ENCODE measurements around the gene ELP5.
"Not testable (repeated sequence)": the region's sequence is repeated elsewhere in the genome, so short reads cannot be mapped to it uniquely, and the experiment has no call there.

Gene ELP5

GRCh38 chr17:7242717-7243452 is 9.1 kb upstream of the ELP5 start:
- peak; percentile 97 for DNase-seq (ENCODE audit: low read depth)
- H3K4me3 ChIP-seq (ENCODE audit: low read length), result peak overlapping the region; percentile 100
- no peak for TF ChIP-seq CTCF (conservative IDR thresholded peaks at IDR 0.05; ENCODE audit: low read length)

DNA sequence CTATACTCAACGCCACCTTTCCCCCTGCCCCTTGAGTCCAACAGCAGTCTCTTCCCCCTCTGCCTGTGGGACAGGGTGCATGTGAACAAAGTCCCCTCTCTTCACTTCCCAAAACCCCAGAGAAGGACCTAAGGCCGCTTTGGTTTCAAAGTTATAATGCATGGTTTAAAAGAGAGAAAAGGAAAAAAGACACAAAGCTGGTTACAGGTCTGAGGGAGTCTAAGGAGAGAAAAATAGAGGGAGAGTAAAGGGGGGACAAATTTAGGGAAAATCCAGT is 8.6 kb upstream of the ELP5 start:
- peak overlapping the region; percentile 100 for H3K4me3 ChIP-seq (ENCODE audit: low read length)
- no peak for DNase-seq (ENCODE audit: low read depth)
- no peak for TF ChIP-seq CTCF (conservative IDR thresholded peaks at IDR 0.05; ENCODE audit: low read length)

DNA sequence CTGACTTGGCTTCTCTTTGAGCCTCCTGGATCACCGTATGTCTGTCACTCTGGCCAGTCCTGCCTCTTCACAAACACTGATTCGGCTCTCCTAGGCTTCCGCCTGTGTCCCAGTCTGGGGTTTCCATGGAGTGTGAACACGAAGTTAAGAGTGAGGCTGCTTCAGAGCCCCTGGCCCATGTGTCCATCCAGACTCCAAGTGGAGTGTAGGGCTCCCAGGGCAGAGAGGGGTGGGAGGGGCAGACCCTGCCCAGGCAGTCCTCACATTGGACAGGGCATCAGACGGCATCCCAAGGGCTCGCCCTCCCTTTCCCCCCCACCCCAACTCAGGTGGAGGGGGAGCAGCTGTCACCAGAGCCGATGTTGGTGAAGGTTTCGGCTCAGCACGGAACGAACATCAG is 8.2 kb upstream of the ELP5 start:
- not testable (repeated sequence) for H3K4me3 ChIP-seq (ENCODE audit: low read length); DNase-seq (ENCODE audit: low read depth)

GRCh38 chr17:7246779-7247178 is 5.2 kb upstream of the ELP5 start:
- no peak for DNase-seq (ENCODE audit: low read depth)
- TF ChIP-seq CTCF (conservative IDR thresholded peaks at IDR 0.05; ENCODE audit: low read length), result no peak
- no peak overlapping the region for H3K4me3 ChIP-seq (ENCODE audit: low read length)

DNA sequence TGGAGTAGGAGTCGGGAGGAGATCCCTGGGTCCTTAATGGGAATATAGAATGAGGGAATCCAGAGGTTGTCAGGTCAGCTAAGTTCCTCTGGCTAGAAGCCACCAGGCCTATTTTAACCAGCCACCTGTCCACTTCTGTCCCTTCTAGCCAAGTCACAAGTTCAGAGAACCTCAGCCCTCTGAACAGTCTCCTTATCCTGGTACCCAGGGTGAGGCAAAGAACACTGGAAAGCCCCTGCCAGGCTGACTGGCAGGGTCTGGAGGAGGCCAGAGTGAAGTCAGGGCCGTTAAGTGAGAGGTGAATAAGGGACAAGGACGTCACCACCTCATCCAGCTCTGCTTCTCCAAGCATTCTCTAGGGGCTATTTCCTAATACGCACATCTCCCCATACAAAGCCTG is 3.2 kb upstream of the ELP5 start:
- H3K4me3 ChIP-seq (ENCODE audit: low read length), result no peak overlapping the region
- no peak for DNase-seq (ENCODE audit: low read depth)
- no peak for TF ChIP-seq CTCF (conservative IDR thresholded peaks at IDR 0.05; ENCODE audit: low read length)

DNA sequence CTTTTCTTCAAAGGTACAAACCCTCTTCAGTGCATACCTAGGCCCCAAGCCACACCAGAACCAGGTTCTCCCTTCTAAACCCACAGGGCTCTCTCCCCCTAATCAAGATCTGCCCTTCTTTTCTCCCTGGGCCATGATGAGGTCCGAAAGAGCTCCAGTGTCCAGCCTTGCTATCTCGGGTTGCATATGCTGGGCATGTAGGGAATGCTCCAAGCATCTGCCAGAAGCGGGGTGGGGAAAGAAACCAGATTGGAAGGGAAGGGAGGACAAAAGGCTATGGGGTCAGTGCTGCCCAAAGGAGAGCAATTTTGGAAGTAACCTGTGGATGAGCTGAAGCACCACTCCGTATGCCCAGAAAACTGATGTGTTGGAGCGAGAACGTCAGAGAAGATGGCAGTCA is 2.8 kb upstream of the ELP5 start:
- TF ChIP-seq CTCF (conservative IDR thresholded peaks at IDR 0.05; ENCODE audit: low read length), result no peak
- DNase-seq (ENCODE audit: low read depth), result no peak
- H3K4me3 ChIP-seq (ENCODE audit: low read length), result no peak overlapping the region

- TF ChIP-seq CTCF (conservative IDR thresholded peaks at IDR 0.05; ENCODE audit: low read length), result no peak
- DNase-seq (ENCODE audit: low read depth), result no peak
- peak overlapping the region; percentile 77 for H3K4me3 ChIP-seq (ENCODE audit: low read length)
Observed at GRCh38 chr17:7249830-7250229, 2.2 kb upstream of the ELP5 start.
